Hepatic stellate cell (primary cell): Measurements from ENCODE around the gene IRS1.
A peak's percentile ranks its signal among the peaks of the same experiment; 100 is the strongest.

Experiments used
- DNase-seq: peaks from one replicate; pipeline ENCODE4 v3.0.0; 2011; ENCODE audit warnings: low spot score

IRS1 gene

GRCh38 chr2:226790011-226790410, 9.6 kb downstream of the IRS1 start:
- no peak for DNase-seq

GRCh38 chr2:226788881-226789490, 10.6 kb downstream of the IRS1 start:
- no peak for DNase-seq

- no peak for DNase-seq
Observed at GRCh38 chr2:226788064-226788463, 11.6 kb downstream of the IRS1 start.

- no peak for DNase-seq
Observed at GRCh38 chr2:226783885-226784284, 15.7 kb downstream of the IRS1 start.

- DNase-seq = no peak
Observed at GRCh38 chr2:226782092-226782713, 17.4 kb downstream of the IRS1 start.

- no peak for DNase-seq
Observed at GRCh38 chr2:226780431-226780830, 19.2 kb downstream of the IRS1 start.

GRCh38 chr2:226777611-226778010, 22.0 kb downstream of the IRS1 start:
- DNase-seq = no peak

GRCh38 chr2:226776104-226776503, 23.5 kb downstream of the IRS1 start:
- no peak for DNase-seq

GRCh38 chr2:226775032-226775509, 24.5 kb downstream of the IRS1 start:
- no peak for DNase-seq

- DNase-seq = no peak
Observed at GRCh38 chr2:226773291-226773690, 26.3 kb downstream of the IRS1 start.

- DNase-seq = no peak
Observed at GRCh38 chr2:226772389-226773179, 27.0 kb downstream of the IRS1 start.

- DNase-seq = no peak
Observed at GRCh38 chr2:226771067-226771466, 28.6 kb downstream of the IRS1 start.

- DNase-seq = no peak
Observed at GRCh38 chr2:226767056-226767813, 32.4 kb downstream of the IRS1 start.

GRCh38 chr2:226766352-226767055, 33.1 kb downstream of the IRS1 start:
- DNase-seq = no peak

GRCh38 chr2:226763320-226763719, 36.3 kb downstream of the IRS1 start:
- peak; percentile 24 for DNase-seq

- no peak for DNase-seq
Observed at GRCh38 chr2:226761195-226761583, 38.4 kb downstream of the IRS1 start.

GRCh38 chr2:226760412-226761194, 39.0 kb downstream of the IRS1 start:
- DNase-seq = peak; percentile 63

GRCh38 chr2:226759768-226760167, 39.9 kb downstream of the IRS1 start:
- no peak for DNase-seq

- peak; percentile 29 for DNase-seq
Observed at GRCh38 chr2:226758921-226759640, 40.5 kb downstream of the IRS1 start.

- DNase-seq = no peak
Observed at GRCh38 chr2:226756131-226756530, 43.5 kb downstream of the IRS1 start.
